GM12865 (cell line): ENCODE measurements around the gene HGD.
A peak's percentile ranks its signal among the peaks of the same experiment; 100 is the strongest.

Source experiments
- DNase-seq: peaks from one replicate; pipeline ENCODE4 v3.0.0; 2010; ENCODE audit warnings: low read depth
- H3K4me3 ChIP-seq: 2 replicates; pipeline ENCODE4 v1.5.1; 2011; ENCODE audit warnings: mild to moderate bottlenecking, low read depth, low read length, control low read depth
- TF ChIP-seq, protein P1 (sequence below): IDR thresholded peaks from 2 replicates; pipeline ENCODE4 v1.5.1; 2011; ENCODE audit warnings: low read length, control low read depth, low read depth, inconsistent platforms; ENCODE audit not compliant: insufficient read depth; ENCODE audit errors: missing control alignments

Gene HGD

DNA sequence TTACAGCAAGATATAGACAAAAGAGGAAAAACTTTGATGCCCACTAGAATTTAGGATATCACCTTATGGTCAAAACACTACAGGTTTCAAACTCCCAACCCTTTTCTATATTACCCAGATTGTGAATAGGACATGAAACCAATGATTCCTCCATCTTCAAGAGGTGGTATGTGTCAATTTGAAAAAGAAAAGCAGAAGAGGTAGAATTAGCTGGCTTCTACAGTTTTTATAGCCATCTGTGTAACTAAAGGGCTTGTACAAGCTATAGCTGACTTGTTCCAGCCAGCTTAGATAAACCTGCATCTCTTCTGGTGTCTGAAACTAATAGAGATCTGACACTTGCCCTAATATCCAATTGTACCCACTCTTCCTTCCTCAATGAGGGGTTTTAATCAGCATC lies 24.9 kb upstream of the HGD start:
- H3K4me3 ChIP-seq: no peak overlapping the region
- DNase-seq: no peak
- TF ChIP-seq, protein P1, sequence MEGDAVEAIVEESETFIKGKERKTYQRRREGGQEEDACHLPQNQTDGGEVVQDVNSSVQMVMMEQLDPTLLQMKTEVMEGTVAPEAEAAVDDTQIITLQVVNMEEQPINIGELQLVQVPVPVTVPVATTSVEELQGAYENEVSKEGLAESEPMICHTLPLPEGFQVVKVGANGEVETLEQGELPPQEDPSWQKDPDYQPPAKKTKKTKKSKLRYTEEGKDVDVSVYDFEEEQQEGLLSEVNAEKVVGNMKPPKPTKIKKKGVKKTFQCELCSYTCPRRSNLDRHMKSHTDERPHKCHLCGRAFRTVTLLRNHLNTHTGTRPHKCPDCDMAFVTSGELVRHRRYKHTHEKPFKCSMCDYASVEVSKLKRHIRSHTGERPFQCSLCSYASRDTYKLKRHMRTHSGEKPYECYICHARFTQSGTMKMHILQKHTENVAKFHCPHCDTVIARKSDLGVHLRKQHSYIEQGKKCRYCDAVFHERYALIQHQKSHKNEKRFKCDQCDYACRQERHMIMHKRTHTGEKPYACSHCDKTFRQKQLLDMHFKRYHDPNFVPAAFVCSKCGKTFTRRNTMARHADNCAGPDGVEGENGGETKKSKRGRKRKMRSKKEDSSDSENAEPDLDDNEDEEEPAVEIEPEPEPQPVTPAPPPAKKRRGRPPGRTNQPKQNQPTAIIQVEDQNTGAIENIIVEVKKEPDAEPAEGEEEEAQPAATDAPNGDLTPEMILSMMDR: no peak

DNA sequence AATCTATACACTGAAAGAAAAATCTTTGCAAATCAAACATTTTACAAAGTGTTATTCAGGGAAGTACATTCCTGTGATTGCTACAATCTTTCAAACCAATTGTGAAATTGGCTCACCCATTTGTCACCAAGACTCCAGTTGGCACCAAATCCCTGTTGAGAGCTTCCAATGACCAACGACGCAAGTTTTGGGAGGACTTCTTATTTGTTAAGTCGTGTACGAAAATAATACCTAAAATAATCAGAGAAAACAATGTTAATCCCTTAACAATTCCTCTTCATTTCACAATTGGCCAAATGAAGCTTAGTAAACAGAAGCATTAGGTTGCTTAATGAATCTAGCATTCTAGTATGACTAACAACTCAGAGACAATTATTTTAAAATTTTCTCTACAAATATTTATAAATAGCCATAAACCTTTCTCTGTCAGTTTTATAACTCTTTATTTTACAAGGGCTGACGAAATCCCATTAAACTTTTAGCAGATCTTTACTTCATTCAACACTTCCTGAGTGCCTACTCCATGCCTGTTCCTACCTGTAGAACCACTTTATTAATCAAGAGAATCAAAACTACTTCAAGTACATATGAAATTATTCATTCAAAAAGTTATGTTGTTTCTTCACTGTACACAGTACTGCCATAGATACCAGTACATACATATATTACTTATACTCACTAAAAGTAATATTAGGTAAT lies 24.0 kb upstream of the HGD start:
- DNase-seq: no peak
- TF ChIP-seq, protein P1: no peak

DNA sequence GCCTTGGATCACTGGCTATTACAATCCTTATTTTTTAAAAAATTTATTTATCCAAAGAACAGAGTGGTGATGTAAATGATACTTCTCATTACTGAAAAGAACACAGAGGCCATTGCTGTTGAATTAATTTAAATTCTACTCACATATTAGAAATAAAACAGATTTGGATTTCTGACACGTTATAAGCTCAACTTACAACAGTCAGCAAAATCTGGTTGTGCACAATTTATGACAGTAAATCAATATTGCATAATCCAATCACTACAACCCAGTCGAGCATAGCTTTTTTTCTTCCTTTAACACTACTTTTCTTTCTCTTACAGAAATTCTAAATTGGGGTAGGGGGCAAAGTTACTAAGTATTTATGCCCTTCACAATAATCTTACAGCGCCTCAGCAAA lies 17.3 kb upstream of the HGD start:
- TF ChIP-seq, protein P1: no peak
- DNase-seq: no peak
- no peak overlapping the region for H3K4me3 ChIP-seq

More for the DNA sequence above, 24.0 kb upstream of the HGD start:
- H3K4me3 ChIP-seq: no peak overlapping the region

DNA sequence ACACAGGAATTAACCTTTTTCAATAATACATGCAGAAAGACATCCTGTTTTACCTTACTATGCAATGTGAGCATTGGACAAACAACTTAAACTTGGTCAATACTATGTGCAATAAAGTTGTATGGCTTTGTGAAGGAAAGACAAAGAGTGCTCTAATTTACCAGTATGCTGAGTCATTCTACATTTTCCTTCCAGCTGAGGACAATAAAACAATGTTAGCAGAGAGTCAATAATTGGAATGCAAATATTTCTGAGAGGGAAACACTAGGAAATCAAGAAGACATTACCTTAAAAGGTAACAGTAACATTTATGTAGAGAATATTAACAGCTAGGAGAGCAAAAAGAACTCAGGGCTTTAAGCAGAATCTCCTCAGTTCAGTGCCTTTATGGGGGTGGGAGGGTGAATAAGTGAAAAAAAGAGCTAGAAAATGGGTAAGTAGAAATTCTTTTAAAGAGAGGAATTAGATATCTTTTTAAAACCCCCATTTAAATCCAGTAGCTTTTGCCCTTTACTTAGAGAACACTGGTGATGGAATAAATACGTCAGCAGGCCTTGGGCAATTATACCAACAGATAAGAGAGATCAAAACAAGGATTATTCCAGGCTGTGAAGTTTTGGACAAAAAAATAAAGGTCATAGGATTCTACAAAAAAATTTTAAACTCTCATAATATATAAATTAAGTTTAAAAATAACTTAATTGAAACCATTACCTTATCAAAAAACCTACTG lies 11.6 kb upstream of the HGD start:
- no peak for DNase-seq
- TF ChIP-seq, protein P1: no peak
- H3K4me3 ChIP-seq: no peak overlapping the region

DNA sequence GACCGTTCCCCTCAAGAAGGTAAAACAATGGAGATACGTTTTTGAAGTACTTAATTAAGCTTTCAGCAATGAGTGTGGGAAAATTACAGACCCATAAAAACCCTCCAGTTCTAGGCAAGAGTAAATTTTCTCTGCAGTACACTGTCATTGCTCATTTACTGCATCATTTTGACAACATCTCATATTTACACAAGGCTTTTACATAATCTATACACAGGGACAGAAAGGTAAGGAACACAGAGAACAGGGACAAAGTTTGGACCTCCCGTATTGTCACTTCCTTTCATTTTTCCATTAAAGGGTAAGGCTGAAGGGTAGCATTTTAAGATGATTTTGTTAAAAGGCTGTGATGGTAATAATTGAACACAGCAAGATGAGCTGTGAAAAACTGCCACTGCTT lies 7.4 kb upstream of the HGD start:
- no peak for DNase-seq
- H3K4me3 ChIP-seq: no peak overlapping the region
- TF ChIP-seq, protein P1: no peak

DNA sequence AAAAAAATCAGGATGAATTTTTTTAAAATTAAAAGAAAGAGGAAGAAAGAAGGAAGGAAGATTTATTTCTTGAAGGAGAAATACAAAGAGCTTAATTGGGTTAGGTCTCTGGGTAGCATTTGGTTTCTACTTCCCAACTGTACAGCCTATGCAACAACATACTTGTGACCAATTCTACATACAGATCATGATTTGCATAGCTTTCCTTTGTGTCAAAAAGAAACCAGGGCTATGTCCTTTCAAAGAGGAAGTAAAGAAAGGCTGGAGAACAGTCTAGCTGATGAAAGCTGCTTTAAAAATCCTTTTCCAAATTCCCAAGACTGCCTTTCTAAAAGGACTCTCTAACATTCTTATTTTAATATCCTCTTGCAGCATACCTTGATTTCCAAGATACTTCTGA lies 6.1 kb upstream of the HGD start:
- H3K4me3 ChIP-seq: 0 out of 2 replicates have a peak overlapping the region, but pooled peaks have one; percentile 25
- TF ChIP-seq, protein P1: no peak
- DNase-seq: peak; percentile 63
